Lower lobe of right lung (tissue), 2 donors: Measurements from ENCODE around the gene BUB3. TPM values are rescaled to one million over a fixed set of nuclear protein-coding genes. Genes with fewer than 3 reads are reported as not detected.

ENCODE experiments used
- ATAC-seq, 2 donors: fragments of 200-7000 bp; cut with Tn5 transposase; one replicate each; pipeline ENCODE4 v1.9.1; 2020 to 2022; ENCODE audit warnings: mild to moderate bottlenecking in 2 of 2, moderate library complexity in 2 of 2
- DNase-seq: peaks from one replicate; pipeline ENCODE4 v3.0.0-alpha.2; 2020
- H3K27ac ChIP-seq: fragments of 200-600 bp; one replicate; pipeline ENCODE4 v1.8.0; 2022
- H3K27me3 ChIP-seq: fragments of 200-600 bp; one replicate; pipeline ENCODE4 v1.8.0; 2022; ENCODE audit warnings: low read depth
- H3K36me3 ChIP-seq: fragments of 200-600 bp; one replicate; pipeline ENCODE4 v1.8.0; 2022; ENCODE audit warnings: mild to moderate bottlenecking
- H3K4me1 ChIP-seq: fragments of 200-600 bp; one replicate; pipeline ENCODE4 v1.8.0; 2022
- H3K4me3 ChIP-seq: fragments of 200-600 bp; one replicate; pipeline ENCODE4 v1.8.0; 2022; ENCODE audit warnings: mild to moderate bottlenecking
- H3K9me3 ChIP-seq: fragments of 200-600 bp; one replicate; pipeline ENCODE4 v1.8.0; 2022
- CTCF ChIP-seq: fragments of 200-600 bp; IDR thresholded peaks from one replicate; pipeline ENCODE4 v1.8.0; 2022; ENCODE audit warnings: antibody characterized with exemption, mild to moderate bottlenecking
- intact Hi-C: fragments of 100-400 bp; cut with DNase I; formaldehyde crosslinking; loops from one replicate; pipeline ENCODE4 v1.11.0; 2022
- total RNA-seq: library from RNA; stranded (reverse); fragmentation: NEBNext Ultra II Directional; extraction: Animal tissue kit (Norgen Biotek cat#: 25700); gene quantifications from one replicate; pipeline ENCODE4 v1.2.1, GENCODE V29; 2021
- donor health status: DM: no; HTN: yes; CAD: no; lungs with severe emphysema.

The BUB3 gene
- total RNA-seq, 1 donor from 2014 or later, result 67.3 TPM

- intact Hi-C loops, result loop anchor here (5.0 kb wide), 1 partner anchor 433 kb away; no protein-coding TSS in a partner anchor
- TF ChIP-seq CTCF, result no peak
- Histone ChIP-seq H3K9me3 (no peaks in the 10 kb centered on the region), H3K27ac (no peak overlapping the region), H3K4me3 (no peak overlapping the region), H3K36me3 (no peaks in the 10 kb centered on the region), H3K4me1 (peaks cover 21% of the 10 kb centered on the region), H3K27me3 (peaks cover 96% of the 10 kb centered on the region)
- no peak for DNase-seq
- no peak for ATAC-seq
These were observed 24.5 kb upstream of the BUB3 start for GRCh38 chr10:123129618-123130271.

GRCh38 chr10:123132576-123133477 lies 21.4 kb upstream of the BUB3 start:
- DNase-seq (peak; percentile 88), ATAC-seq (peak; percentile 86 to 88)
- H3K4me3 ChIP-seq, result peak overlapping the region; percentile 37
- no peaks in the 10 kb centered on the region for H3K36me3 ChIP-seq
- intact Hi-C loops, result loop anchor here (5.0 kb wide), 1 partner anchor 429 kb away; no protein-coding TSS in a partner anchor
- no peaks in the 10 kb centered on the region for H3K9me3 ChIP-seq
- TF ChIP-seq CTCF, result peak; percentile 88
- no peak overlapping the region for H3K27ac ChIP-seq
- H3K4me1 ChIP-seq, result peaks cover 49% of the 10 kb centered on the region
- peaks cover 100% of the 10 kb centered on the region for H3K27me3 ChIP-seq

- ATAC-seq, result peak in 1 of 2 donors; percentile 4
- TF ChIP-seq CTCF, result no peak
- Histone ChIP-seq H3K27ac (no peak overlapping the region), H3K4me3 (no peak overlapping the region), H3K36me3 (no peaks in the 10 kb centered on the region), H3K27me3 (peaks cover 100% of the 10 kb centered on the region), H3K4me1 (peaks cover 50% of the 10 kb centered on the region), H3K9me3 (no peaks in the 10 kb centered on the region)
- DNase-seq, result no peak
- intact Hi-C loops, result loop anchor here (5.0 kb wide), 1 partner anchor 429 kb away; no protein-coding TSS in a partner anchor
These were observed 20.5 kb upstream of the BUB3 start for GRCh38 chr10:123133541-123134342.

GRCh38 chr10:123134343-123134914 lies 19.8 kb upstream of the BUB3 start:
- ATAC-seq (no peak), DNase-seq (no peak)
- Histone ChIP-seq H3K36me3 (no peaks in the 10 kb centered on the region), H3K4me1 (peaks cover 52% of the 10 kb centered on the region), H3K27me3 (peaks cover 100% of the 10 kb centered on the region), H3K4me3 (peak overlapping the region; percentile 53), H3K27ac (no peak overlapping the region), H3K9me3 (no peaks in the 10 kb centered on the region)
- intact Hi-C loops, result loop anchor here (5.0 kb wide), 1 partner anchor 428 kb away; no protein-coding TSS in a partner anchor
- no peak for TF ChIP-seq CTCF
